NB4 (cell line): ENCODE results near the gene TBX4.

ENCODE experiments used
- CTCF ChIP-seq: IDR thresholded peaks from one replicate; pipeline ENCODE4 v1.5.1; 2012; ENCODE audit warnings: low read depth, low read length
- MYC ChIP-seq: IDR thresholded peaks from 2 replicates; pipeline ENCODE4 v1.6.1; 2011; ENCODE audit warnings: low read depth, low read length
- POLR2A ChIP-seq: IDR thresholded peaks from 2 replicates; pipeline ENCODE4 v1.6.1; 2011; ENCODE audit warnings: mild to moderate bottlenecking; ENCODE audit not compliant: insufficient read length; ENCODE audit errors: extremely low read depth

- no peak for TF ChIP-seq CTCF
- TF ChIP-seq POLR2A: no peak
- no peak for TF ChIP-seq MYC
Observed at GRCh38 chr17:61408151-61409041, 43.8 kb upstream of the TBX4 start.
